ENCODE measurements around the gene UBE2H.

UBE2H gene

DNA sequence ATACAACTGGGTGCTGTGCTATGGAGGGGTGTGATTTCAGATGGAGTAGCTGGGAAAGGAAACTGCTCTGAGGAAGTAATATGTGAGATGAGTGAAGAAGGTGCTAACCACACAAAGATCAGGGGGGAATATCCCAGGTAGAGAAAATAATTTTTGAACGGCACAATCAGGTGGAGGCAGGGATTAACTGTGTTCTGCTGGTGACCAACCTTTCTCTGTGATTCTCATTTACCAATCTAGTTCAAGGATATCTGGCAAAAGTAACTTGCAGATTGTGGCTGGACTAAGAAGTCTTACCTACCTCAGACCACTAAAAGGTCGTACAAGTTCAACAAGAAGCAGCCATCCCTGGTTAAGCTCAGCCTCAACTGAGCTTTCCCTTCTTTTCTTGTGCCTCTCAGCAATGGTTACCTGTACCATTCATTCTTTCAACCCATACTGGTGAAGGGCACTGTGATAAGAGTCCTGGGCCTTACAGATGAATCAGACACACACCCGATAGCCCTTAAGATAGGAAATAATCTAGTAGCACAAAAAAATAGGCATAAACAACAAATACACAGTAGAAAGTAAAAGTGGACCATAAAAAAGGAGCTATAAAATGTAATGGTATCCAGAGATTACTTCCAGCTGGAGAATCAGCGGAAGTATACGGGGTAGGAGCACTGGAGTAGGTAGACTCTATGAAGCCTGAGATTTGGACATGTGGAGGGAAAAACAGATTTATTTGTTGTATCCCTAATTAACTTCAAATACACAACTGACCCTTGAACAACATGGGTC, 96.6 kb downstream of the UBE2H start:
- H4K20me1 ChIP-seq (ENCODE audit: insufficient read depth, low read length) = peaks cover 22% of the 10 kb centered on the region
- H3K79me2 ChIP-seq (ENCODE audit: low read length) = no peaks in the 10 kb centered on the region
- no peak overlapping the region for H3K27ac ChIP-seq (ENCODE audit: low read length)
- peaks cover 21% of the 10 kb centered on the region for H3K4me1 ChIP-seq (ENCODE audit: low read length)
- no peaks in the 10 kb centered on the region for H3K9me3 ChIP-seq (ENCODE audit: insufficient read depth, low read length)
- H2AFZ ChIP-seq (ENCODE audit: low read depth, low read length) = no peak overlapping the region
- no peak overlapping the region for H3K4me3 ChIP-seq (ENCODE audit: low read length)
- TF ChIP-seq, protein P1, sequence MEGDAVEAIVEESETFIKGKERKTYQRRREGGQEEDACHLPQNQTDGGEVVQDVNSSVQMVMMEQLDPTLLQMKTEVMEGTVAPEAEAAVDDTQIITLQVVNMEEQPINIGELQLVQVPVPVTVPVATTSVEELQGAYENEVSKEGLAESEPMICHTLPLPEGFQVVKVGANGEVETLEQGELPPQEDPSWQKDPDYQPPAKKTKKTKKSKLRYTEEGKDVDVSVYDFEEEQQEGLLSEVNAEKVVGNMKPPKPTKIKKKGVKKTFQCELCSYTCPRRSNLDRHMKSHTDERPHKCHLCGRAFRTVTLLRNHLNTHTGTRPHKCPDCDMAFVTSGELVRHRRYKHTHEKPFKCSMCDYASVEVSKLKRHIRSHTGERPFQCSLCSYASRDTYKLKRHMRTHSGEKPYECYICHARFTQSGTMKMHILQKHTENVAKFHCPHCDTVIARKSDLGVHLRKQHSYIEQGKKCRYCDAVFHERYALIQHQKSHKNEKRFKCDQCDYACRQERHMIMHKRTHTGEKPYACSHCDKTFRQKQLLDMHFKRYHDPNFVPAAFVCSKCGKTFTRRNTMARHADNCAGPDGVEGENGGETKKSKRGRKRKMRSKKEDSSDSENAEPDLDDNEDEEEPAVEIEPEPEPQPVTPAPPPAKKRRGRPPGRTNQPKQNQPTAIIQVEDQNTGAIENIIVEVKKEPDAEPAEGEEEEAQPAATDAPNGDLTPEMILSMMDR (IDR thresholded peaks at IDR 0.05; ENCODE audit: low read depth, low read length) = no peak
- TF ChIP-seq EZH2phosphoT487 (IDR thresholded peaks at IDR 0.05; ENCODE audit: low read depth) = no peak
- H3K27me3 ChIP-seq (ENCODE audit: low read depth, low read length) = no peaks in the 10 kb centered on the region
- H3K36me3 ChIP-seq (replicated peaks; ENCODE audit: low read depth, low read length) = no peaks in the 10 kb centered on the region
- no peak overlapping the region for H3K4me2 ChIP-seq (ENCODE audit: low read length)
- no peak overlapping the region for H3K9ac ChIP-seq (ENCODE audit: low read length)

DNA sequence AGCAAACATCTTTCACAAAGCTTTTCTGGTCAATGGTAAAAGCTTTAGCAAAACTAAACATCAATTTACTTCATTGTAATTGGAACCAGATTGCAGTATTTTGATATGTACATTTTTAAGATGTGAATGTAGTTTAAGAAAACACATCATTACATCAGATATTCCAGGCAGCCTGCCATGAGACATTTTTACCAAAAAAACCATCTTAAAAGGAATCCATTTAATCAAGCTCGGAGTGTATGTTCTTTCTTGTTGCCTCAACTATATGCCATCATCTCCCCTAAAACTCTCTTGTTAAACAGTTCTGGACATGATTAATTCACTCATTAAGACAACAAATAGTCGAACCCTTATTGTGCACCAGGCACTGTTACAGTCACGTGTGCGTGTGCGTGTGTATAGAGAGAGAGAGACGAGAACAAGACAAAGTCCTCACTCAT, 97.5 kb downstream of the UBE2H start:
- H3K27ac ChIP-seq (ENCODE audit: low read length) = no peak overlapping the region
- H3K36me3 ChIP-seq (replicated peaks; ENCODE audit: low read depth, low read length) = no peaks in the 10 kb centered on the region
- H4K20me1 ChIP-seq (ENCODE audit: insufficient read depth, low read length) = peaks cover 18% of the 10 kb centered on the region
- H3K4me2 ChIP-seq (ENCODE audit: low read length) = no peak overlapping the region
- no peak overlapping the region for H2AFZ ChIP-seq (ENCODE audit: low read depth, low read length)
- no peak overlapping the region for H3K4me3 ChIP-seq (ENCODE audit: low read length)
- peaks cover 21% of the 10 kb centered on the region for H3K4me1 ChIP-seq (ENCODE audit: low read length)
- H3K9me3 ChIP-seq (ENCODE audit: insufficient read depth, low read length) = no peaks in the 10 kb centered on the region
- no peak overlapping the region for H3K9ac ChIP-seq (ENCODE audit: low read length)
- no peak for TF ChIP-seq EZH2phosphoT487 (IDR thresholded peaks at IDR 0.05; ENCODE audit: low read depth)
- TF ChIP-seq, protein P1 (IDR thresholded peaks at IDR 0.05; ENCODE audit: low read depth, low read length) = no peak
- no peaks in the 10 kb centered on the region for H3K79me2 ChIP-seq (ENCODE audit: low read length)
- H3K27me3 ChIP-seq (ENCODE audit: low read depth, low read length) = no peaks in the 10 kb centered on the region

DNA sequence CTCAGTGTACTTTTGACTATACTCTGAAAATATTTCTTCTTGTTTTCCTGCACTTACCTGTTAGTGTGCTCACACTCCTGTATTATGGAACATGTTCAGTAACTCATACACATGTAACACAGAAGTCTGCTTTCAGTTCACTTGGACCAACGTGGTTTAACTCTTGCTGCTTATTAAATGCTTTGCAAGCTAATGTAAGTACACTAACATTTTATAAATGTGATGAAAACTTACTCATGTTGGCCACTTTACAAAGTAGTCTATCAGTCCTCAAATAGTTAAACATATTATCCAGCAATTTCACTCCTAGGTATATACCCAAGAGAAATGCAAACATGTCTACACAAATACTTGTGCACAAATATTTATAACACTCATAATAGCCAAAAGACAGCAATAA, 98.4 kb downstream of the UBE2H start:
- peaks cover 14% of the 10 kb centered on the region for H3K4me1 ChIP-seq (ENCODE audit: low read length)
- H4K20me1 ChIP-seq (ENCODE audit: insufficient read depth, low read length) = peaks cover 10% of the 10 kb centered on the region
- no peak for TF ChIP-seq EZH2phosphoT487 (IDR thresholded peaks at IDR 0.05; ENCODE audit: low read depth)
- TF ChIP-seq, protein P1 (IDR thresholded peaks at IDR 0.05; ENCODE audit: low read depth, low read length) = no peak
- no peaks in the 10 kb centered on the region for H3K9me3 ChIP-seq (ENCODE audit: insufficient read depth, low read length)
- H3K9ac ChIP-seq (ENCODE audit: low read length) = no peak overlapping the region
- H3K36me3 ChIP-seq (replicated peaks; ENCODE audit: low read depth, low read length) = no peaks in the 10 kb centered on the region
- no peak overlapping the region for H3K4me2 ChIP-seq (ENCODE audit: low read length)
- no peaks in the 10 kb centered on the region for H3K79me2 ChIP-seq (ENCODE audit: low read length)
- H2AFZ ChIP-seq (ENCODE audit: low read depth, low read length) = no peak overlapping the region
- no peak overlapping the region for H3K4me3 ChIP-seq (ENCODE audit: low read length)
- H3K27ac ChIP-seq (ENCODE audit: low read length) = no peak overlapping the region
- no peaks in the 10 kb centered on the region for H3K27me3 ChIP-seq (ENCODE audit: low read depth, low read length)

DNA sequence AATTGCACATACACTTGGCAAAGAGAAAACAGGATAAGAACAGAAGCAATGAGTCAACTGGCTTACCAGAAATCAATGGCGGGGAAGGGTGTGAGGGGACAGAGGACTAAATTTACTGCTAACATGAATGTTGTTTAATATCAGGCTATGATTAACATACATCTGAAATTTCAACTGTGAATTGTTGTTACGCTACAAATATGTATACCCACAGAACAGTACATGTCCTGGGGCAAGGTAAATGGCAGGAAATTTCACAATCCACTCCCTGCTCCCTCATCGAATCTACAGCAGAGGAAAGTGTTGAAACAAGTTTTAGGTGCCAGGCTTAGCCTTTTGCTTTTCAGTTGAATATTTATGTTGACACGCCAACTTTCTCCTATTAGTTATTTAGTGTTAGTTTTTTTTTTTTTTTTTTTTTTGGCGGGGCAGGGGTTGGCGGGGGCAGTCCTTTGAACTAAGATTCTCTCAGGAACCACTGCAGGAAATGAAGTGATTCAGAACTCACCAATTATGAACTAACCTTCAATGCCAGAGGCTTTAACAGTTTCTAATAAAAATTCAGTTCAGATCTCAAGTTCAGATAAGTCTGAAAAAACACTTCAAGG, 99.0 kb downstream of the UBE2H start:
- Histone ChIP-seq H3K79me2 (ENCODE audit: low read length) (no peaks in the 10 kb centered on the region), H3K9me3 (ENCODE audit: insufficient read depth, low read length) (no peaks in the 10 kb centered on the region), H3K27me3 (ENCODE audit: low read depth, low read length) (no peaks in the 10 kb centered on the region), H3K4me2 (ENCODE audit: low read length) (no peak overlapping the region), H3K4me1 (ENCODE audit: low read length) (peaks cover 8% of the 10 kb centered on the region), H3K4me3 (ENCODE audit: low read length) (no peak overlapping the region), H3K27ac (ENCODE audit: low read length) (no peak overlapping the region), H4K20me1 (ENCODE audit: insufficient read depth, low read length) (peaks cover 3% of the 10 kb centered on the region), H3K9ac (ENCODE audit: low read length) (no peak overlapping the region), H3K36me3 (replicated peaks; ENCODE audit: low read depth, low read length) (no peaks in the 10 kb centered on the region), H2AFZ (ENCODE audit: low read depth, low read length) (no peak overlapping the region)
- no peak for TF ChIP-seq EZH2phosphoT487 (IDR thresholded peaks at IDR 0.05; ENCODE audit: low read depth)
- TF ChIP-seq, protein P1 (IDR thresholded peaks at IDR 0.05; ENCODE audit: low read depth, low read length) = no peak
